GM12878 (cell line): ENCODE measurements around the gene NLRP6. TPM values are rescaled to one million over a fixed set of nuclear protein-coding genes. Genes with fewer than 3 reads are reported as not detected.

Source experiments
- ATAC-seq: fragments of 200-7000 bp; cut with Tn5 transposase; 3 replicates; pipeline ENCODE4 v1.9.1; 2020; ENCODE audit warnings: mild to moderate bottlenecking, moderate library complexity
- BruUV-seq: library from RNA; stranded (reverse); fragments of 400-500 nt; replicated peaks from 2 replicates; lab custom pipeline; 2021; lab: Mats Ljungman, UMichigan
- CTCF ChIA-PET: fragments of 300-600 bp; sonication (Branson Sonifier 250); formaldehyde crosslinking; extraction: SDS; loops from one replicate; lab custom pipeline; 2021; ENCODE audit warnings: inconsistent platforms; lab: Yijun Ruan, JAX
- POLR2A ChIA-PET: fragments of 350-600 bp; formaldehyde crosslinking; extraction: SDS; loops from one replicate; lab custom pipeline; 2021; ENCODE audit warnings: inconsistent platforms; lab: Charles Lee
- RAD21 ChIA-PET: fragments of 300-600 bp; sonication (Branson Sonifier 250); formaldehyde crosslinking; loops from one replicate; lab custom pipeline; 2023; ENCODE audit warnings: antibody characterized with exemption; ENCODE audit not compliant: unreplicated experiment; lab: Charles Lee
- SMC1A ChIA-PET: fragments of 300-600 bp; sonication (Branson Sonifier 250); formaldehyde crosslinking; loops from one replicate; lab custom pipeline; 2023; ENCODE audit not compliant: unreplicated experiment, uncharacterized antibody; lab: Charles Lee
- DNase-seq: peaks from one replicate; pipeline ENCODE4 v3.0.0-alpha.2; 2011; ENCODE audit warnings: low read depth, low spot score
- FAIRE-seq: peaks from 3 replicates; lab custom pipeline; 2011; peaks lifted over from hg19 to GRCh38; lab: Jason Lieb, UNC
- H2AFZ ChIP-seq: 2 replicates; pipeline ENCODE4 v1.6.0; 2011; ENCODE audit warnings: low read depth, low read length, control low read depth; ENCODE audit not compliant: control insufficient read depth
- H3K27ac ChIP-seq: 2 replicates; pipeline ENCODE4 v1.5.1; 2011; ENCODE audit warnings: control low read depth; ENCODE audit not compliant: control insufficient read depth, insufficient read depth
- H3K27me3 ChIP-seq, 2 experiments: replicated peaks in 1 of 2; 2 replicates each; pipeline versions ENCODE4 v1.6.0 to v1.6.1; 2011; ENCODE audit warnings: low read length in 1 of 2; ENCODE audit not compliant: control insufficient read depth in 2 of 2, insufficient read depth in 2 of 2
- H3K36me3 ChIP-seq, 2 experiments: 2 replicates each; pipeline ENCODE4 v1.5.1; 2011; ENCODE audit warnings: low read length in 1 of 2; ENCODE audit not compliant: control insufficient read depth in 2 of 2, insufficient read depth in 2 of 2
- H3K4me1 ChIP-seq: 2 replicates; pipeline ENCODE4 v1.6.1; 2011; ENCODE audit warnings: mild to moderate bottlenecking, low read length, moderate library complexity, mixed read lengths; ENCODE audit not compliant: control insufficient read depth, insufficient read depth
- H3K4me2 ChIP-seq: 2 replicates; pipeline ENCODE4 v1.6.0; 2011; ENCODE audit warnings: control low read depth; ENCODE audit not compliant: control insufficient read depth, insufficient read depth
- H3K4me3 ChIP-seq: fragments of 200-600 bp; sonication (generic); 2 replicates; pipeline ENCODE4 v1.5.1; 2016
- H3K79me2 ChIP-seq: 2 replicates; pipeline ENCODE4 v1.6.0; 2011; ENCODE audit warnings: low read length; ENCODE audit not compliant: control insufficient read depth, insufficient read depth
- H3K9ac ChIP-seq: 2 replicates; pipeline ENCODE4 v1.8.0; 2011; ENCODE audit warnings: low read length, control low read depth, mixed read lengths; ENCODE audit not compliant: control insufficient read depth, insufficient read depth
- H3K9me3 ChIP-seq: replicated peaks from 3 replicates; pipeline ENCODE4 v1.5.1; 2011; ENCODE audit warnings: mild to moderate bottlenecking, low read length; ENCODE audit not compliant: control insufficient read depth, insufficient read depth
- H4K20me1 ChIP-seq: 2 replicates; pipeline ENCODE4 v1.6.0; 2011; ENCODE audit not compliant: control insufficient read depth, insufficient read depth
- ASH2L ChIP-seq: fragments of 300-600, 200-600 bp; sonication (generic); IDR thresholded peaks from 2 replicates; pipeline ENCODE4 v1.6.1; 2017; ENCODE audit warnings: low read depth, mild to moderate bottlenecking, borderline replicate concordance
- ATF2 ChIP-seq: IDR thresholded peaks from 2 replicates; pipeline ENCODE4 v1.6.1; 2012; ENCODE audit warnings: low read length, inconsistent platforms
- ATF3 ChIP-seq: IDR thresholded peaks from 2 replicates; pipeline ENCODE4 v1.6.1; 2011; ENCODE audit warnings: low read depth, mild to moderate bottlenecking, low read length, moderate library complexity, borderline replicate concordance; ENCODE audit errors: extremely low read depth
- BCL3 ChIP-seq: IDR thresholded peaks from 2 replicates; pipeline ENCODE4 v1.6.1; 2011; ENCODE audit warnings: borderline replicate concordance, low read depth, mild to moderate bottlenecking, moderate library complexity, low read length; ENCODE audit not compliant: insufficient read depth, poor library complexity, severe bottlenecking
- EP300 ChIP-seq, 2 experiments: fragments of 150-350 bp in 1 of 2; IDR thresholded peaks; 2 replicates each; pipeline ENCODE4 v1.6.1; 2011 to 2012; ENCODE audit warnings: low read depth in 2 of 2, low read length in 2 of 2, borderline replicate concordance in 1 of 2, improper control_type of control experiment in 1 of 2, inconsistent platforms in 1 of 2; ENCODE audit not compliant: control insufficient read depth in 1 of 2
- FOS ChIP-seq: IDR thresholded peaks from 3 replicates; pipeline ENCODE4 v1.6.1; 2011; ENCODE audit warnings: borderline replicate concordance; ENCODE audit not compliant: insufficient read length; ENCODE audit errors: extremely low read depth
- HDAC2 ChIP-seq: fragments of 200-600 bp; sonication (generic); IDR thresholded peaks from 2 replicates; pipeline ENCODE4 v1.6.1; 2017
- JUNB ChIP-seq: IDR thresholded peaks from 2 replicates; pipeline ENCODE4 v1.6.1; 2016; ENCODE audit warnings: antibody characterized with exemption, mild to moderate bottlenecking
- KAT2A ChIP-seq: conservative IDR thresholded peaks from 2 replicates; pipeline ENCODE4 v1.6.1; 2011; ENCODE audit warnings: low read depth, low read length; ENCODE audit not compliant: control insufficient read depth
- MXI1 ChIP-seq: fragments of 150-350 bp; IDR thresholded peaks from 2 replicates; pipeline ENCODE4 v1.6.1; 2011; ENCODE audit warnings: low read depth, mild to moderate bottlenecking, inconsistent platforms, low read length, improper control_type of control experiment
- NFIC ChIP-seq: IDR thresholded peaks from 2 replicates; pipeline ENCODE4 v1.6.1; 2012; ENCODE audit warnings: low read depth, mild to moderate bottlenecking, inconsistent platforms, low read length, moderate library complexity
- PML ChIP-seq: IDR thresholded peaks from 2 replicates; pipeline ENCODE4 v1.6.1; 2012; ENCODE audit warnings: low read length, inconsistent platforms
- RAD21 ChIP-seq: IDR thresholded peaks from 2 replicates; pipeline ENCODE4 v1.6.1; 2011; ENCODE audit warnings: mild to moderate bottlenecking, low read depth, low read length, moderate library complexity; ENCODE audit not compliant: insufficient read depth
- RUNX3 ChIP-seq: IDR thresholded peaks from 2 replicates; pipeline ENCODE4 v1.6.1; 2012; ENCODE audit warnings: low read length, inconsistent platforms
- SMAD1 ChIP-seq: fragments of 450-650 bp; IDR thresholded peaks from 2 replicates; pipeline ENCODE4 v1.6.1; 2018; ENCODE audit warnings: mild to moderate bottlenecking, low read depth; ENCODE audit not compliant: partially characterized antibody
- SMC3 ChIP-seq: IDR thresholded peaks from 2 replicates; pipeline ENCODE4 v1.6.1; 2011; ENCODE audit warnings: low read length, improper control_type of control experiment, borderline replicate concordance
- SREBF1 ChIP-seq: IDR thresholded peaks from 2 replicates; pipeline ENCODE4 v1.6.1; 2012; ENCODE audit warnings: mild to moderate bottlenecking, low read length
- USF2 ChIP-seq: IDR thresholded peaks from 2 replicates; pipeline ENCODE4 v1.6.1; 2011; ENCODE audit warnings: low read depth, low read length, improper control_type of control experiment, borderline replicate concordance
- YBX1 ChIP-seq: fragments of 450-650 bp; IDR thresholded peaks from 2 replicates; pipeline ENCODE4 v1.6.1; 2016; ENCODE audit warnings: antibody characterized with exemption
- ZNF274 ChIP-seq: IDR thresholded peaks from one replicate; pipeline ENCODE4 v1.8.0; 2011; ENCODE audit not compliant: insufficient read length, insufficient read depth
- WGBS: methylation state at CpG from one replicate; pipeline ENCODE4 v1.1.6; 2016; ENCODE audit warnings: low lambda C conversion rate; ENCODE audit not compliant: insufficient replicate concordance, insufficient coverage; ENCODE audit errors: missing lambda C conversion rate; 5-methylcytosine and 5-hydroxymethylcytosine counted together
- in situ Hi-C: fragments of 300-500 bp; cut with MboI; formaldehyde crosslinking; loops from 9 replicates; pipeline ENCODE4 v1.14.3; 2018; ENCODE audit warnings: mixed read lengths
- intact Hi-C: fragments of 100-400 bp; cut with micrococcal nuclease; formaldehyde crosslinking; loops from one replicate; pipeline ENCODE4 v1.14.2; 2022; ENCODE audit not compliant: unreplicated experiment
- polyA plus RNA-seq, 11 experiments: library from polyadenylated mRNA; depleted of rRNA in 4 of 11; unstranded in 6 of 11; stranded (reverse) in 5 of 11; fragments of >200 nt; fragmentation: Nextera tagmentation in 4 of 11; fragmentation: Illumina TruSeq in 1 of 11; extraction: Ambion mirVana in 4 of 11; extraction: Trizol in 1 of 11; gene quantifications; 1 replicate in 1 of 11; 2 replicates in 10 of 11; pipeline versions ENCODE4 v1.2.1 to v1.2.3, GENCODE V29; 2011 to 2016; ENCODE audit warnings: inconsistent platforms in 2 of 11, missing spikeins in 2 of 11, low read depth in 1 of 11
- total RNA-seq, 4 experiments: library from RNA; depleted of rRNA in 3 of 4; stranded (reverse); fragments of >200 nt in 3 of 4; fragmentation: Illumina TruSeq in 1 of 4; extraction: Trizol in 1 of 4; gene quantifications; 2 replicates each; pipeline versions ENCODE4 v1.2.1 to v1.2.3, GENCODE V29; 2013 to 2021

NLRP6 gene
- total and polyA plus RNA-seq, 10 of the 15 experiments (the other 5 are each of a cell fraction or from before 2014, with no cell fraction given): 0.03 to 0.11 TPM; not detected in 8

GRCh38 chr11:250740-251299, 27.4 kb upstream of the NLRP6 start:
- Histone ChIP-seq H3K27ac (no peak overlapping the region), H3K4me2 (no peak overlapping the region), H3K9ac (no peak overlapping the region), H3K79me2 (no peaks in the 10 kb centered on the region), H3K36me3 (peaks cover 24% of the 10 kb centered on the region in 2 experiments; a peak in 3 of 4 replicates), H4K20me1 (no peaks in the 10 kb centered on the region), H3K27me3 (no peaks in the 10 kb centered on the region), H3K4me3 (no peak overlapping the region), H2AFZ (no peak overlapping the region), H3K4me1 (no peaks in the 10 kb centered on the region), H3K9me3 (no peaks in the 10 kb centered on the region)
- ChIA-PET POLR2A (interaction anchor here (0.7 to 2.0 kb wide), 9 partner anchors 10 to 104 kb away, joined by 3 to 6 read pairs (median 6); partner anchors contain the start of genes IFITM2, PGGHG and PSMD13), CTCF (interaction anchor here (0.6 to 3.9 kb wide), 34 partner anchors 9 to 206 kb away, joined by 3 to 45 read pairs (median 4); partner anchors contain the start of genes BET1L, IFITM2, PGGHG and RIC8A), RAD21 (interaction anchor here (0.5 to 2.0 kb wide), 18 partner anchors 9 to 198 kb away, joined by 3 to 23 read pairs (median 5); partner anchors contain the start of genes BET1L, PGGHG, PSMD13 and RIC8A), SMC1A (interaction anchor here (0.6 to 5.6 kb wide), 26 partner anchors 9 to 271 kb away, joined by 3 to 38 read pairs (median 4); partner anchors contain the start of genes BET1L, IFITM2 and PSMD13)
- in situ Hi-C loops (loop anchor here (5.0 kb wide), 1 partner anchor 106 kb away; no protein-coding TSS in a partner anchor), intact Hi-C loops (no loop called here)
- WGBS: 85% methylated on average over 10 of the region's 10 CpGs
- DNase-seq (no peak), ATAC-seq (peak; percentile 94), FAIRE-seq (peak; percentile 76)
- no TSS peak for BruUV-seq
- TF ChIP-seq YBX1: no peak
- TF ChIP-seq ZNF274: no peak
- TF ChIP-seq SMAD1: no peak
- TF ChIP-seq JUNB: no peak
- TF ChIP-seq NFIC: no peak
- no peak for TF ChIP-seq ASH2L
- no peak for TF ChIP-seq BCL3
- peak; percentile 88 for TF ChIP-seq RUNX3
- TF ChIP-seq EP300 (IDR thresholded peaks at IDR 0.05; ENCODE audit: borderline replicate concordance in 1 of 2, control insufficient read depth in 1 of 2, low read depth in 2 of 2, low read length in 2 of 2): no peak
- peak; percentile 76 for TF ChIP-seq SMC3
- TF ChIP-seq RAD21: peak; percentile 63
- TF ChIP-seq ATF2: no peak
- TF ChIP-seq KAT2A: no peak
- TF ChIP-seq SREBF1: no peak
- TF ChIP-seq PML: no peak
- TF ChIP-seq ATF3: no peak
- no peak for TF ChIP-seq HDAC2
- TF ChIP-seq USF2: no peak
- TF ChIP-seq MXI1: no peak
- no peak for TF ChIP-seq FOS
